ENCODE results near the gene CHRDL2. TPM values are rescaled to one million over a fixed set of nuclear protein-coding genes. Genes with fewer than 3 reads are reported as not detected.

Gene CHRDL2
- total RNA-seq, 6 experiments from 2014 or later, result 2.9 to 41.4 (median 23.9) TPM

DNA sequence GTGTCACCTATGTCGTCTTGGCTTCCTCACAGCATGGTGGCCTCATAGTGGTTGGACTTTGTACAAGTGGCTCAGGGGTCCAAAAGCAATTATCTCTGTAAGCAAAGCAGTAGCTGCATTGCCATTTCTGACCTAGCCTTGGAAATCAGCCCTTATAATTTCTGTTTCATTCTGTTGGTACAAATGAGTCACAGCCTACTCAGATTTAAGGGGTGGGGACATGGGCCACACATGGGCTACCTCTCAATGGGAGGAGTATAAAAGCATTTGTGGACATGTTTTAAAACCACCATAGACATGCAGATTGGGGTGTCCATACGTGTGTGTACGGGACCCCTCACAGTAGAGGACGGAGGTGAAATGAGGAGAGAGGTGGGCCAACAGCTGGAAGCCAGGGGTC, 41.6 kb downstream of the CHRDL2 start:
- Histone ChIP-seq H3K4me3 (no peak overlapping the region), H3K9me3 (no peaks in the 10 kb centered on the region), H3K36me3 (no peaks in the 10 kb centered on the region), H3K27me3 (no peaks in the 10 kb centered on the region), H3K27ac (no peak overlapping the region), H3K4me1 (no peaks in the 10 kb centered on the region)
- TF ChIP-seq POLR2A (IDR thresholded peaks at IDR 0.05), result no peak
- TF ChIP-seq, protein P1, sequence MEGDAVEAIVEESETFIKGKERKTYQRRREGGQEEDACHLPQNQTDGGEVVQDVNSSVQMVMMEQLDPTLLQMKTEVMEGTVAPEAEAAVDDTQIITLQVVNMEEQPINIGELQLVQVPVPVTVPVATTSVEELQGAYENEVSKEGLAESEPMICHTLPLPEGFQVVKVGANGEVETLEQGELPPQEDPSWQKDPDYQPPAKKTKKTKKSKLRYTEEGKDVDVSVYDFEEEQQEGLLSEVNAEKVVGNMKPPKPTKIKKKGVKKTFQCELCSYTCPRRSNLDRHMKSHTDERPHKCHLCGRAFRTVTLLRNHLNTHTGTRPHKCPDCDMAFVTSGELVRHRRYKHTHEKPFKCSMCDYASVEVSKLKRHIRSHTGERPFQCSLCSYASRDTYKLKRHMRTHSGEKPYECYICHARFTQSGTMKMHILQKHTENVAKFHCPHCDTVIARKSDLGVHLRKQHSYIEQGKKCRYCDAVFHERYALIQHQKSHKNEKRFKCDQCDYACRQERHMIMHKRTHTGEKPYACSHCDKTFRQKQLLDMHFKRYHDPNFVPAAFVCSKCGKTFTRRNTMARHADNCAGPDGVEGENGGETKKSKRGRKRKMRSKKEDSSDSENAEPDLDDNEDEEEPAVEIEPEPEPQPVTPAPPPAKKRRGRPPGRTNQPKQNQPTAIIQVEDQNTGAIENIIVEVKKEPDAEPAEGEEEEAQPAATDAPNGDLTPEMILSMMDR (IDR thresholded peaks at IDR 0.05), result no peak
- intact Hi-C loops (cut with DNase I), result no loop called here
- ATAC-seq, result no peak
- 100% methylated on average over 1 of the region's 4 CpGs for WGBS (ENCODE audit: insufficient coverage, low coverage, low lambda C conversion rate, missing lambda C conversion rate)
- DNase-seq, result no peak

DNA sequence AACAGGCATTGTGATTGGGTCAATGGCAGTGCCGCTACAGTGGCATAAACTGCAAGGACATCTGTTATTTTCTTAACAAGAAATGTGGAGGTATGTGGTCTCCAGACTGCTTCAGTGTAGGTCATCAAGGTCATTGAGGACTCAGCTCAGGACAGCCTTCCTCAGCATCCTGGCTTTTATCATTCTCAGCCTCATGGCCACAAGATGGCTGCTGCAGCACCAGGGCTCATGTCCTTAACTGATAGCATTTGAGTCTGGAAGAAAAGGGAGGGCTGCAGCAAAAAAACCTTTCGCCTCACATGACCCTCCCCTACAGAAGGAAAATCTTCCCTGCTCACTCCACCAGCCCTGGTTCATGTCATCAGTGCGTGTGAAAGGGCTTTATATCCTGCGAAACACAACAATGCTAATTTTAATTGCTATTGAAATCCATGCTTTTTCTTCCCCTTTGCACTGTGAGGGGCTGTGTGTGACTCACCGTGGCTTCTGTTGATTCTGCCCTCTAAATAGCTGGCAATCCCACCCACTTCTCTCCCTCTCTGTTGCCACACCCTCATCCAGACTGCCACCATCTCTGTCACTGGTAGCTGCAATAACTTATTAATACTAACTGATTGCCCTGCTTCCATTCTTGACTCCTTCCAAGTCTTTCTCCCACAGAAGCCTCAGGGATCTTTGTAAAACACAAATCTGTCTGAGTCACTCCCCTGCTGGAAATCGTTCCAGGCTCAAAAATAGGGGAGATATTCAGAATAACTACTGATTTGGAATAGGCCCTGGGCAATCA, 43.8 kb downstream of the CHRDL2 start:
- Histone ChIP-seq H3K36me3 (no peaks in the 10 kb centered on the region), H3K4me1 (peaks cover 0 to under 1% (median 0%) of the 10 kb centered on the region in 4 donors), H3K4me3 (no peak overlapping the region), H3K27me3 (no peaks in the 10 kb centered on the region), H3K9me3 (no peaks in the 10 kb centered on the region), H3K27ac (no peak overlapping the region)
- ATAC-seq (no peak), DNase-seq (no peak)
- WGBS (ENCODE audit: insufficient coverage, low coverage, low lambda C conversion rate, missing lambda C conversion rate), result 65% methylated on average over 4 of the region's 6 CpGs
- intact Hi-C loops (cut with DNase I), result no loop called here
- TF ChIP-seq, protein P1 (IDR thresholded peaks at IDR 0.05), result no peak
- TF ChIP-seq POLR2A (IDR thresholded peaks at IDR 0.05), result no peak

DNA sequence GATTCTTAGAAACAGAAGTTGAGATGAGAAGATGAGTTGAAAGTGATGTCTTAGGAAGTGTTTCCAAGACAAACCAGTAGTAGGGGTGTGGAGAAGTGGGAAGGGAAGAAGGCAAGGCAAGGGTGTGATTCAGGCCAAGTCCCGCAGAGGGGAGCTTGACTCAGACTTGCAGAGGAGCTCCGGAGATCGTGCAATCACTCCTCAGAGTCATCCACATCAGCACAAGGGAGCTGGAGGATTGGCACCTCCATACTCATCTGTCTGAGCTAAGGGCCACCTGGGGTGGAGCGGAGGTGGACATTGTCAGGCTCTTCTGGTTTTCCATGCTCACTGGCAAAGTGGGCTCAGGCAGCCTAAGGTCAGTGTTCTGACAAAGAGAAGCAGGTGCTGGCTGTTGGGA, 44.4 kb downstream of the CHRDL2 start:
- Histone ChIP-seq H3K27me3 (no peaks in the 10 kb centered on the region), H3K4me3 (no peak overlapping the region), H3K9me3 (no peaks in the 10 kb centered on the region), H3K36me3 (no peaks in the 10 kb centered on the region), H3K27ac (no peak overlapping the region), H3K4me1 (peaks cover 0 to 6% (median 2%) of the 10 kb centered on the region in 4 donors)
- 71% methylated on average over 1 of the region's 4 CpGs for WGBS (ENCODE audit: insufficient coverage, low coverage, low lambda C conversion rate, missing lambda C conversion rate)
- ATAC-seq (no peak), DNase-seq (no peak)
- no peak for TF ChIP-seq POLR2A (IDR thresholded peaks at IDR 0.05)
- TF ChIP-seq, protein P1 (IDR thresholded peaks at IDR 0.05), result no peak
- intact Hi-C loops (cut with DNase I), result no loop called here

DNA sequence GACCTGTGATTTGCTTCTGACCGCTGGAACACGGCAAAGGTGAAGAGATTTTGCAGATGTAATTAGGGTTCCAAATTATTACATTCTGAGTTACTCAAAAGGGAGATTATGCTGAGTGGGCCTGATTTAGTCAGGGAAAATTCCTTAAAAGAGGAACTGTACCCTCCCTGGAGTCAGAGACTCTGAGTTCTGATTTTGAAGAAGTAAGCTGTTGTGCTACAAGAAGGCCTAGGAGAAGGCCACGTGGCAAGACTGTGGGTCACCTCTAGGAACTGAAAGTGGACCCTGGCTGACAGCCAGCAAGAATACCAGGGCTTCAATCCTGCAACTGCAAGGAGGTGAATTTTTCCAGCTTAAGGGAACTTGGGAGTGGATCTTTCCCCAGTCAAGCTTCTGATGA, 45.3 kb downstream of the CHRDL2 start:
- no peak for DNase-seq
- Histone ChIP-seq H3K36me3 (no peaks in the 10 kb centered on the region), H3K4me1 (peaks cover 0 to 12% (median 3%) of the 10 kb centered on the region in 4 donors), H3K9me3 (no peaks in the 10 kb centered on the region), H3K27me3 (no peaks in the 10 kb centered on the region), H3K27ac (no peak overlapping the region), H3K4me3 (no peak overlapping the region)
- TF ChIP-seq, protein P1 (IDR thresholded peaks at IDR 0.05), result no peak
- TF ChIP-seq POLR2A (IDR thresholded peaks at IDR 0.05), result no peak
- peak in 2 of 4 donors; percentile 16 to 17 for ATAC-seq
- intact Hi-C loops (cut with DNase I), result no loop called here
- WGBS (ENCODE audit: insufficient coverage, low coverage, low lambda C conversion rate, missing lambda C conversion rate), result 77% methylated on average over 2 of the region's 3 CpGs
